T-helper 2 cell treated with Interferon-gamma antibody and Interleukin-4, amounts not matched to agents 5 μg/mL and 100 μg/mL, for 36 hours (primary cell): ENCODE results near the gene CHRNB2.

Source experiments
- DNase-seq: peaks from one replicate; pipeline ENCODE4 v3.0.0; 2021; ENCODE audit warnings: low spot score
- H3K27ac Mint-ChIP-seq: one replicate; pipeline ENCODE4 v1.8.0; 2021; ENCODE audit warnings: mild to moderate bottlenecking, mixed read lengths
- H3K27me3 Mint-ChIP-seq: one replicate; pipeline ENCODE4 v1.8.0; 2021; ENCODE audit warnings: low read depth, mixed read lengths
- H3K36me3 Mint-ChIP-seq: one replicate; pipeline ENCODE4 v1.8.0; 2021; ENCODE audit warnings: low read depth, mixed read lengths
- H3K4me1 Mint-ChIP-seq: one replicate; pipeline ENCODE4 v1.8.0; 2021; ENCODE audit warnings: low read depth, mixed read lengths
- H3K4me3 Mint-ChIP-seq: one replicate; pipeline ENCODE4 v1.8.0; 2022; ENCODE audit warnings: mild to moderate bottlenecking, moderate library complexity, mixed read lengths
- H3K9me3 Mint-ChIP-seq: one replicate; pipeline ENCODE4 v1.8.0; 2021; ENCODE audit warnings: mixed read lengths

Gene CHRNB2

DNA sequence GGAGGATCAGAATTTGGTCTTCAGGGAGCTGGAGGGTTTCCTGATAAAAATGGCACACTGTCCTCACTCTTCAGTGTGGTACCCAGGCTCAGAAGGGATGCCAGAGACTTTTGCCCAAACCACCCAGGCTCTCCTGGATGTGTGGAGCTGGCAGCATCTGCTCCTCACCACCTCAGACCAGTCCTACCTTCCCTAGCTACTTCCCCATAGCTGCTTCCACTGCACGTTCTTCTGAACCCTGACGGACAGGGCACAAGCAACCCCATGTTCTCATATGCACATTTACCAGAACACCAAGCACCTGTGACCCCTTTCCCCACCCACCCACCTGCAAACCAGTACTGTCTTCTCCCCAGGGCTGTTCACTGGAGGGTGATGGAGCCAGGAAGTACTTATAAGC is 35.7 kb downstream of the CHRNB2 start:
- H3K27ac Mint-ChIP-seq = no peak overlapping the region
- no peaks in the 10 kb centered on the region for H3K27me3 Mint-ChIP-seq
- H3K4me3 Mint-ChIP-seq = no peak overlapping the region
- peaks cover 31% of the 10 kb centered on the region for H3K4me1 Mint-ChIP-seq
- H3K9me3 Mint-ChIP-seq = no peaks in the 10 kb centered on the region
- peaks cover 52% of the 10 kb centered on the region for H3K36me3 Mint-ChIP-seq
- no peak for DNase-seq

- DNase-seq = no peak
- H3K4me1 Mint-ChIP-seq = peaks cover 47% of the 10 kb centered on the region
- H3K4me3 Mint-ChIP-seq = peak overlapping the region; percentile 94
- H3K27me3 Mint-ChIP-seq = no peaks in the 10 kb centered on the region
- H3K27ac Mint-ChIP-seq = peak overlapping the region; percentile 53
- peaks cover 41% of the 10 kb centered on the region for H3K36me3 Mint-ChIP-seq
- no peaks in the 10 kb centered on the region for H3K9me3 Mint-ChIP-seq
Measured at GRCh38 chr1:154605534-154605933, 38.0 kb downstream of the CHRNB2 start.

DNA sequence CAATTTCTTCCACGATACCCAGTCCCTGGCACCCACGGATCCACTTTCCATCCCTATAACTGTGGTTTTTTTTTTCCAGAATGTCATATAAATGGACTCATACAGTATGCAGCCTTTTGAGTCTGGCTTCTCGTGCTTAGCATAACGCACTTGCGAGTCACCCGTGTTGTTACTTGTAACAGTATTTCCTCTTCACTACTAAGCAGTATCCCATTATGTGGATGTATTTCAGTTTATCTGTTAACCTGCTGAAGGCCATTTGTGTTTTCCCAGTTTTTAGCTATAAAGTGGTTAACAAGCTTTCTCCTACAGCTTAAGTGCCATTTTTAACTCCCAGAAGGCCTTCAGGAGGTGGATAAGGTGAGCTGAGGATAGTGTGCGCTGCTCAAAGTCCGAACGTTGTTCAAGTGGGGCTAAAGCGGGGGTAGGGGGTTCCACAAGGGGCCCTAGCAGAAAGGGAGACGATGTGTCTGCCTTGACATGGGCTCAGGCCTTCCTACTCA is 39.6 kb downstream of the CHRNB2 start:
- no peaks in the 10 kb centered on the region for H3K27me3 Mint-ChIP-seq
- no peaks in the 10 kb centered on the region for H3K9me3 Mint-ChIP-seq
- H3K36me3 Mint-ChIP-seq = peaks cover 26% of the 10 kb centered on the region
- no peak for DNase-seq
- H3K4me3 Mint-ChIP-seq = peak overlapping the region; percentile 94
- peak overlapping the region; percentile 98 for H3K27ac Mint-ChIP-seq
- peaks cover 59% of the 10 kb centered on the region for H3K4me1 Mint-ChIP-seq

DNA sequence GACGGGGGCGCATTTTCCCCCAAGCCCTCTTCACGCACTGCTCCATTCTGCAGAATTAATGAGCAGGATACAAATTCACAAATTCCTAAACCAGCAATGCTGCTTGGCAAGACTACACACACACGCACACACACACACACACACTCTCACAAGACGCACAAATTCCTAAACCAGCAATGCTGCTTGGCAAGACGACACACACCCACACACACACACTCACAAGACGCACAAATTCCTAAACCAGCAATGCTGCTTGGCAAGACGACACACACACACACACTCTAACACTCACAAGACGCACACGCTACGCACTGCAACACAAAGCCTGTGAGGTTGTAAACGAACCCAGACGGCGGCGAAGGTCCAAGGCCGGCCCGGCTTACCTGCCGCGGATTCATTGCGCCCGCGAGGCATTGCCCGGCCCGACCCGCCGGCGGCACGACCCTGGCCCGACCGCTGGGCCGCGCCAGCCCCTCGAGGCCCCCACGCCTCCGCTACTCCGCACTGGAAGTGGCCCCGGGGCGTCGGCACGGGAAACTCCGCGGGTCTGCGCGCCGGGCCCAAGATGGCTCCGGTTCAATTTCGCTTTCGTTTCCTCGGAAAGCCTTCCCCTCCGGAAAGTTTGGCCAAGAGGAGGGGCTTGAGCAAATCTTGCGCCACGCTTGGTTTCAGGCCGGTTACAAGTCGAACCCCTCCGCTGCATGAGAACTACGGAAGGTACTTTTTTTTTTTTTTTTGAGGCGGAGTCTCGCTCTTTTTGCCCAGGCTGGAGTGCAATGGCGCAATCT is 40.2 kb downstream of the CHRNB2 start, which contains the start of gene ADAR:
TSS of gene ADAR (minus strand) at position 578 of the 788 bp plus-strand sequence. CDS start at position 398, 180 bp downstream.
- peak within 1 kb of the TSS; percentile 98 for H3K27ac Mint-ChIP-seq
- peaks cover 59% of the 10 kb centered on the region for H3K4me1 Mint-ChIP-seq
- H3K4me3 Mint-ChIP-seq = peak within 1 kb of the TSS; percentile 94
- peaks cover 24% of the 10 kb centered on the region for H3K36me3 Mint-ChIP-seq
- H3K27me3 Mint-ChIP-seq = no peaks in the 10 kb centered on the region
- H3K9me3 Mint-ChIP-seq = no peaks in the 10 kb centered on the region
- peak; percentile 93 for DNase-seq

DNA sequence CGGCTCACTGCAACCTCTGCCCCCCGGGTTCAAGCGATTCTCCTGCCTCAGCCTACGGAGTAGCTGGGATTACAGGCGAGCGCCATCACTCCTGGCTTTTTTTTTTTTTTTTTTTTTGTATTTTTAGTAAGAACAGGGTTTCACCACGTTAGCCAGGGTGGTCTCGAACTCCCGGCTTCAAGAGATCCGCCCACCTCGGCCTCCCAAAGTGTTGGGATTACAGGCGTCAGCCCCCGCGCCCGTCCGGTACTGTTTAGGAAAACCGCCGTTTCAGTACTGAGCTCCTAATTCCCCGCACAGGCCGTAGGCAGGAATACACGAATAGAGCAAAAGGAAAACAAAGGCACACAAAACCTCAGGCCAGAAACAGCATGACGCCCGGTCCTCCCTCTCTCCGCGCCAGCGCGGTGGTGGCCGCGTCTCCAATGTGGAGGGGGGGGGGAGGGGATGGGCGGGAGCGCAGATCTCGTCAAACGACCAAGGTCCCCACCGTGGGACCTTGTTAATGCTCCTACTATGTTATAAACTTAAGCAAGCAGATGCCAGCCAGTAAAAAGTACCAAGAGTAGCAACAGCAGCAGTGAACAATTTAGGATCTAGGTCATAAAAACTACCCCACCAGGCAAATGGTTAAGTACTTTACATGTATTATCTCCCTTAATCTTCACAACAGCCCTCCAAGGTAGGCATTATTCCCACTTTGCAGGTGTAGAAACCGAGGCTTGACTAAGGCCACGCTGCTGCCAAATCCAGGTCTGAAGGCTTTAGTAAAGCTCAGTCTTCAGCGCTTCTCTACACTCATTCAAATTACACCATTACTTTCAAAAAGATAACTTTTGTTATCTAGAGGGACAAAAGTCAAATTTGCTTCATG is 41.1 kb downstream of the CHRNB2 start:
- H3K4me1 Mint-ChIP-seq = peaks cover 55% of the 10 kb centered on the region
- peak overlapping the region; percentile 94 for H3K4me3 Mint-ChIP-seq
- no peaks in the 10 kb centered on the region for H3K9me3 Mint-ChIP-seq
- H3K27me3 Mint-ChIP-seq = no peaks in the 10 kb centered on the region
- peak overlapping the region; percentile 98 for H3K27ac Mint-ChIP-seq
- peaks cover 23% of the 10 kb centered on the region for H3K36me3 Mint-ChIP-seq
- peak; percentile 37 for DNase-seq

- peaks cover 17% of the 10 kb centered on the region for H3K36me3 Mint-ChIP-seq
- no peaks in the 10 kb centered on the region for H3K27me3 Mint-ChIP-seq
- H3K27ac Mint-ChIP-seq = peak overlapping the region; percentile 98
- peaks cover 52% of the 10 kb centered on the region for H3K4me1 Mint-ChIP-seq
- DNase-seq = peak; percentile 50
- peak overlapping the region; percentile 94 for H3K4me3 Mint-ChIP-seq
- H3K9me3 Mint-ChIP-seq = no peaks in the 10 kb centered on the region
Measured at GRCh38 chr1:154609398-154610380, 42.1 kb downstream of the CHRNB2 start.

DNA sequence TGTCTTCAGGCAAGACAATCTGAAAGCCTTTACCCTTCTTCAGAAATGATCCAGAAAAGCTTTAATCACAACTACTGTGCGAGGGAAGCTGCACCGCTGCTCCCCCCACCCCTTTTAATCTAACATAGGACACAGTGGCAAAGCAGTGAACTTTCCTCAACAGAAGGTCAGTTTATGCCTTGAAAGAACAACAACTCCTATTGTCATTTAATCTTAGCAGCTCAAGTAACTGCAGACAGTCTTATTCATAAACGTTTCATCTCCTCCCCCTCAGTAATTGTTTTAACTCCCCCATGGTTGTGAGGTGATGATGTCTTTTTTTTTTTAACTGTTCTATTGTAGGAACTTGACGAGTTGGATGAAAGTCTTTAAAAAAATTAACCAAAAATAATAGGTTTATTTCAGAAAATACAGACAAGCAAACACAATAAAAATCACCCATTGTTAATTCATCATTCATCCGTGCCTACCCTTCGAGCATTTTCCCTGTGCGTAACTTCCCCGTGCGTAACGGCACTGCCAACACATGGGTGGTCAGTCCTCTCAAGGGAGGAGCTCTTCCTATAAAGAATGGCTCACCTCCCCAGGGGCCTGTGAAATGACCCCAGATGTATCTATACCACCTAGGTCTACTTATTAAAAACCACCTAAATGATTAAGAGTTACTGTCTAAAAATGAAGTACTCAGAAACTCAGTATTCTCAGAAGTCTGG is 43.7 kb downstream of the CHRNB2 start:
- DNase-seq = no peak
- no peak overlapping the region for H3K4me3 Mint-ChIP-seq
- H3K27ac Mint-ChIP-seq = peak overlapping the region; percentile 50
- peaks cover 8% of the 10 kb centered on the region for H3K36me3 Mint-ChIP-seq
- H3K27me3 Mint-ChIP-seq = no peaks in the 10 kb centered on the region
- H3K4me1 Mint-ChIP-seq = peaks cover 48% of the 10 kb centered on the region
- H3K9me3 Mint-ChIP-seq = no peaks in the 10 kb centered on the region

GRCh38 chr1:154614247-154614646 is 46.7 kb downstream of the CHRNB2 start:
- Mint-ChIP-seq H3K27me3 (no peaks in the 10 kb centered on the region), H3K4me1 (peaks cover 46% of the 10 kb centered on the region), H3K27ac (peak overlapping the region; percentile 46), H3K4me3 (peak overlapping the region; percentile 3), H3K9me3 (no peaks in the 10 kb centered on the region), H3K36me3 (peaks cover 4% of the 10 kb centered on the region)
- DNase-seq = no peak

GRCh38 chr1:154614901-154615300 is 47.3 kb downstream of the CHRNB2 start:
- no peak for DNase-seq
- Mint-ChIP-seq H3K36me3 (peaks cover 4% of the 10 kb centered on the region), H3K27ac (peak overlapping the region; percentile 46), H3K4me3 (no peak overlapping the region), H3K4me1 (peaks cover 42% of the 10 kb centered on the region), H3K9me3 (no peaks in the 10 kb centered on the region), H3K27me3 (no peaks in the 10 kb centered on the region)

GRCh38 chr1:154615411-154615810 is 47.8 kb downstream of the CHRNB2 start:
- H3K36me3 Mint-ChIP-seq = peaks cover 4% of the 10 kb centered on the region
- peaks cover 39% of the 10 kb centered on the region for H3K4me1 Mint-ChIP-seq
- no peak overlapping the region for H3K27ac Mint-ChIP-seq
- no peaks in the 10 kb centered on the region for H3K27me3 Mint-ChIP-seq
- H3K9me3 Mint-ChIP-seq = no peaks in the 10 kb centered on the region
- DNase-seq = no peak
- no peak overlapping the region for H3K4me3 Mint-ChIP-seq

- no peaks in the 10 kb centered on the region for H3K27me3 Mint-ChIP-seq
- no peaks in the 10 kb centered on the region for H3K9me3 Mint-ChIP-seq
- no peak overlapping the region for H3K4me3 Mint-ChIP-seq
- H3K27ac Mint-ChIP-seq = no peak overlapping the region
- DNase-seq = no peak
- peaks cover 35% of the 10 kb centered on the region for H3K4me1 Mint-ChIP-seq
- H3K36me3 Mint-ChIP-seq = peaks cover 6% of the 10 kb centered on the region
Measured at GRCh38 chr1:154616659-154617345, 49.2 kb downstream of the CHRNB2 start.

- peaks cover 41% of the 10 kb centered on the region for H3K4me1 Mint-ChIP-seq
- DNase-seq = no peak
- H3K27me3 Mint-ChIP-seq = no peaks in the 10 kb centered on the region
- H3K27ac Mint-ChIP-seq = no peak overlapping the region
- peaks cover 10% of the 10 kb centered on the region for H3K36me3 Mint-ChIP-seq
- no peak overlapping the region for H3K4me3 Mint-ChIP-seq
- no peaks in the 10 kb centered on the region for H3K9me3 Mint-ChIP-seq
Measured at GRCh38 chr1:154619181-154619948, 51.8 kb downstream of the CHRNB2 start.
